HepG2 (cell line): ENCODE data around the gene APCDD1L. TPM values are rescaled to one million over a fixed set of nuclear protein-coding genes. Genes with fewer than 3 reads are reported as not detected.

Source experiments
- ATAC-seq: fragments of 200-7000 bp; cut with Tn5 transposase; 3 replicates; pipeline ENCODE4 v1.9.1; 2020; ENCODE audit warnings: mild to moderate bottlenecking, moderate library complexity
- BruUV-seq: library from RNA; stranded (reverse); fragments of 400-500 nt; replicated peaks from 2 replicates; lab custom pipeline; 2021; lab: Mats Ljungman, UMichigan
- CTCF ChIA-PET: fragments of 300-600 bp; formaldehyde crosslinking; extraction: SDS; loops from one replicate; lab custom pipeline; 2021; ENCODE audit warnings: low total read pairs, inconsistent platforms, low intra/inter-chr PET ratio; lab: Yijun Ruan, JAX
- POLR2A ChIA-PET: fragments of 350-600 bp; sonication (Branson Sonifier 250); formaldehyde crosslinking; loops from one replicate; lab custom pipeline; 2020; ENCODE audit warnings: antibody characterized with exemption, inconsistent platforms; lab: Yijun Ruan, JAX
- DNase-seq: peaks from one replicate; pipeline ENCODE4 v3.0.0-alpha.2; 2015; ENCODE audit warnings: low spot score
- FAIRE-seq: peaks from 3 replicates; lab custom pipeline; 2011; peaks lifted over from hg19 to GRCh38; lab: Jason Lieb, UNC
- H2AFZ ChIP-seq: one replicate; pipeline ENCODE4 v1.6.1; 2011; ENCODE audit warnings: low read length, inconsistent platforms
- H3K27ac ChIP-seq: fragments of 300-600 bp; 3 replicates; pipeline ENCODE4 v1.8.0; 2011; ENCODE audit warnings: mixed run types, mild to moderate bottlenecking, mixed read lengths, low read length, inconsistent platforms; ENCODE audit not compliant: insufficient read depth; ENCODE audit errors: extremely low read length
- H3K27me3 ChIP-seq, 2 experiments: fragments of 200-600 bp in 1 of 2; 2 replicates in 1 of 2; 3 replicates in 1 of 2; pipeline versions ENCODE4 v1.6.0 to v1.8.0; 2011; ENCODE audit warnings: low read length in 2 of 2, mild to moderate bottlenecking in 2 of 2, moderate library complexity in 2 of 2, inconsistent platforms in 1 of 2; ENCODE audit not compliant: insufficient read depth in 2 of 2, control insufficient read depth in 1 of 2
- H3K36me3 ChIP-seq, 2 experiments: fragments of 200-600 bp in 1 of 2; replicated peaks in 1 of 2; 2 replicates in 1 of 2; 3 replicates in 1 of 2; pipeline versions ENCODE4 v1.5.1 to v1.8.0; 2011; ENCODE audit warnings: low read length in 2 of 2, inconsistent platforms in 1 of 2; ENCODE audit not compliant: insufficient read depth in 2 of 2, control insufficient read depth in 1 of 2
- H3K4me1 ChIP-seq: 2 replicates; pipeline ENCODE4 v1.5.1; 2012; ENCODE audit warnings: low read length, inconsistent platforms; ENCODE audit not compliant: insufficient read depth
- H3K4me2 ChIP-seq: 2 replicates; pipeline ENCODE4 v1.6.0; 2011; ENCODE audit warnings: low read depth, low read length, inconsistent platforms
- H3K4me3 ChIP-seq, 3 experiments: fragments of 200-600 bp in 1 of 3; sonication (generic), shearing (Covaris generic) in 1 of 3; replicated peaks in 1 of 3; 2 replicates each; pipeline ENCODE4 v1.5.1; 2011 to 2016; ENCODE audit warnings: low read length in 3 of 3, inconsistent platforms in 2 of 3, low read depth in 2 of 3, mild to moderate bottlenecking in 2 of 3, control low read depth in 1 of 3, mixed read lengths in 1 of 3; ENCODE audit not compliant: insufficient read depth in 1 of 3
- H3K79me2 ChIP-seq: one replicate; pipeline ENCODE4 v1.6.1; 2011; ENCODE audit warnings: low read length, inconsistent platforms; ENCODE audit not compliant: insufficient read depth
- H3K9ac ChIP-seq: 2 replicates; pipeline ENCODE4 v1.6.0; 2011; ENCODE audit warnings: mild to moderate bottlenecking, low read depth, low read length, inconsistent platforms; ENCODE audit not compliant: insufficient read depth
- H3K9me3 ChIP-seq: 2 replicates; pipeline ENCODE4 v1.5.1; 2012; ENCODE audit warnings: mild to moderate bottlenecking, low read length
- H4K20me1 ChIP-seq: 2 replicates; pipeline ENCODE4 v1.6.0; 2011; ENCODE audit warnings: inconsistent platforms, mild to moderate bottlenecking, low read length, moderate library complexity; ENCODE audit not compliant: insufficient read depth
- AKAP8 ChIP-seq: sonication (generic); formaldehyde crosslinking; IDR thresholded peaks from 2 replicates; pipeline ENCODE4 v1.5.1; 2020; ENCODE audit warnings: mild to moderate bottlenecking, missing genetic modification reagents
- CBX1 ChIP-seq: IDR thresholded peaks from one replicate; pipeline ENCODE4 v1.6.1; 2016; ENCODE audit warnings: antibody characterized with exemption, low read depth
- DBP ChIP-seq: sonication (generic); formaldehyde crosslinking; IDR thresholded peaks from 2 replicates; pipeline ENCODE4 v1.4.0; 2020; ENCODE audit warnings: missing genetic modification reagents; ENCODE audit errors: not compliant biosample characterization
- KAT8 ChIP-seq: IDR thresholded peaks from 2 replicates; pipeline ENCODE4 v1.6.1; 2016; ENCODE audit warnings: missing genetic modification reagents, missing compliant biosample characterization
- MED1 ChIP-seq: sonication (generic); formaldehyde crosslinking; IDR thresholded peaks from 2 replicates; pipeline ENCODE4 v1.4.0; 2020; ENCODE audit warnings: missing genetic modification reagents
- PHF20 ChIP-seq: sonication (generic); formaldehyde crosslinking; IDR thresholded peaks from 2 replicates; pipeline ENCODE4 v1.5.0; 2020; ENCODE audit warnings: mild to moderate bottlenecking, missing genetic modification reagents
- POLR2AphosphoS5 ChIP-seq: IDR thresholded peaks from 2 replicates; pipeline ENCODE4 v1.6.1; 2012; ENCODE audit warnings: low read depth, low read length
- SOX13 ChIP-seq, 3 experiments: fragments of 450-650 bp in 1 of 3; sonication (generic) in 1 of 3; formaldehyde crosslinking in 1 of 3; IDR thresholded peaks in 2 of 3; conservative IDR thresholded peaks in 1 of 3; 2 replicates each; pipeline versions ENCODE4 v1.5.0 to v1.6.1; 2016 to 2020; ENCODE audit warnings: antibody characterized with exemption in 1 of 3, mild to moderate bottlenecking in 1 of 3, missing compliant biosample characterization in 1 of 3, missing genetic modification reagents in 1 of 3, moderate library complexity in 1 of 3
- STAT5B ChIP-seq: sonication (generic); formaldehyde crosslinking; IDR thresholded peaks from 2 replicates; pipeline ENCODE4 v1.4.0; 2020; ENCODE audit warnings: missing genetic modification reagents
- SYNCRIP ChIP-seq: fragments of 200-400 bp; formaldehyde crosslinking; IDR thresholded peaks from 2 replicates; pipeline ENCODE4 v1.6.1; 2018; ENCODE audit warnings: mild to moderate bottlenecking, low read depth, low read length; ENCODE audit not compliant: insufficient read depth
- TBL1XR1 ChIP-seq: fragments of 150-350 bp; IDR thresholded peaks from 2 replicates; pipeline ENCODE4 v1.6.1; 2014; ENCODE audit warnings: borderline replicate concordance, low read length; ENCODE audit not compliant: partially characterized antibody
- ZNF256 ChIP-seq: sonication (generic); formaldehyde crosslinking; conservative IDR thresholded peaks from 2 replicates; pipeline ENCODE4 v1.4.0; 2020; ENCODE audit warnings: missing genetic modification reagents
- ZNF318 ChIP-seq: sonication (generic); formaldehyde crosslinking; IDR thresholded peaks from 2 replicates; pipeline ENCODE4 v1.4.0; 2020; ENCODE audit warnings: mild to moderate bottlenecking, missing genetic modification reagents
- ZSCAN5A ChIP-seq: sonication (generic); formaldehyde crosslinking; IDR thresholded peaks from 2 replicates; pipeline ENCODE4 v1.8.0; 2022; ENCODE audit warnings: mild to moderate bottlenecking, missing genetic modification reagents, borderline replicate concordance
- WGBS: methylation state at CpG from one replicate; pipeline ENCODE4 v1.1.6; 2017; ENCODE audit warnings: low lambda C conversion rate; 5-methylcytosine and 5-hydroxymethylcytosine counted together
- in situ Hi-C: cut with HindIII; loops from 2 replicates; pipeline ENCODE4 v1.10.0; 2017; ENCODE audit warnings: low pct_unique_long_range_greater_than_20kb; ENCODE audit not compliant: extremely low pct_ligation_motif_present
- intact Hi-C: fragments of 100-400 bp; cut with micrococcal nuclease; formaldehyde crosslinking; loops from one replicate; pipeline ENCODE4 v1.10.0; 2022; ENCODE audit not compliant: unreplicated experiment
- polyA plus RNA-seq, 8 experiments: library from polyadenylated mRNA; depleted of rRNA in 3 of 8; stranded (reverse) in 7 of 8; unstranded in 1 of 8; fragments of >200 nt; fragmentation: Illumina TruSeq in 4 of 8; extraction: Trizol in 4 of 8; gene quantifications; 2 replicates each; pipeline versions ENCODE4 v1.2.1 to v1.2.3, GENCODE V29; 2011 to 2016; ENCODE audit warnings: low read depth in 4 of 8, missing spikeins in 1 of 8, mixed read lengths in 1 of 8; ENCODE audit not compliant: insufficient read depth in 1 of 8
- total RNA-seq, 5 experiments: library from RNA; depleted of rRNA; stranded (reverse); fragments of >200 nt; fragmentation: Illumina TruSeq; extraction: Trizol; gene quantifications; 2 replicates each; pipeline ENCODE4 v1.2.3, GENCODE V29; 2016; ENCODE audit warnings: low read depth in 1 of 5

APCDD1L gene
- total and polyA plus RNA-seq, 2 of the 13 experiments (the other 11 are each of a cell fraction or from before 2014, with no cell fraction given), result not detected

- Histone ChIP-seq H3K27ac (no peak overlapping the region), H3K4me3 (no peak overlapping the region), H3K4me2 (no peak overlapping the region), H3K9me3 (no peaks in the 10 kb centered on the region), H3K36me3 (no peaks in the 10 kb centered on the region), H3K4me1 (no peaks in the 10 kb centered on the region), H3K79me2 (no peaks in the 10 kb centered on the region), H2AFZ (no peak overlapping the region), H3K27me3 (peaks cover 3 to 67% of the 10 kb centered on the region in 2 experiments; a peak in 3 of 5 replicates), H3K9ac (no peak overlapping the region), H4K20me1 (no peaks in the 10 kb centered on the region)
- no TSS peak for BruUV-seq
- FAIRE-seq (no peak), ATAC-seq (no peak), DNase-seq (no peak)
- WGBS, result 12% methylated on average over 5 of the region's 5 CpGs
- POLR2A ChIA-PET, result no interaction called here
- intact Hi-C loops (no loop called here), in situ Hi-C loops (no loop called here)
- CTCF ChIA-PET, result no interaction called here
- TF ChIP-seq SYNCRIP (no peak), KAT8 (CRISPR knock-in tag) (no peak), MED1 (CRISPR knock-in tag) (no peak), ZNF256 (CRISPR knock-in tag) (no peak), POLR2AphosphoS5 (no peak), ZSCAN5A (CRISPR knock-in tag) (no peak), PHF20 (CRISPR knock-in tag) (no peak), CBX1 (no peak), ZNF318 (no peak), STAT5B (CRISPR knock-in tag) (no peak), AKAP8 (CRISPR knock-in tag) (no peak), SOX13 (IDR thresholded peaks at IDR 0.05) (no peak), SOX13 (CRISPR knock-in tag; conservative IDR thresholded peaks at IDR 0.05 in 1 of 2, IDR thresholded peaks at IDR 0.05 in 1 of 2) (no peak), DBP (CRISPR knock-in tag) (no peak), TBL1XR1 (no peak)
Measured at GRCh38 chr20:58519940-58520712, 4.9 kb upstream of the APCDD1L start.
